Activated naive CD8-positive, alpha-beta T cell treated with anti-CD3 and anti-CD28 coated beads for 36 hours (primary cell): ENCODE data around the gene HSPB8. TPM values are rescaled to one million over a fixed set of nuclear protein-coding genes. Genes with fewer than 3 reads are reported as not detected.

Source experiments
- total RNA-seq, 2 experiments: library from RNA; stranded (reverse); gene quantifications; one replicate each; pipeline ENCODE4 v1.2.3, GENCODE V29; 2021

Gene HSPB8
- total RNA-seq, 2 experiments from 2014 or later, result not detected

Other genes starting within 250 kb of the HSPB8 start
- gene SRRM4, start 197.4 kb upstream of the HSPB8 start, total RNA-seq, result not detected
- not detected for gene CCDC60, start 155.8 kb downstream of the HSPB8 start, total RNA-seq